Sigmoid colon (tissue), 7 donors: ENCODE results near the gene CNOT1. TPM values are rescaled to one million over a fixed set of nuclear protein-coding genes. Genes with fewer than 3 reads are reported as not detected.

Experiments
- DNase-seq: peaks from one replicate; pipeline ENCODE4 v3.0.0-alpha.2; 2019
- H3K27ac ChIP-seq, 4 donors: fragments of 200-600 bp; sonication (generic); one replicate each; pipeline ENCODE4 v1.5.1; 2016 to 2019; ENCODE audit warnings: mild to moderate bottlenecking in 1 of 4
- H3K27me3 ChIP-seq, 3 donors: fragments of 200-600 bp; sonication (generic); one replicate each; pipeline ENCODE4 v1.5.1; 2019; ENCODE audit warnings: mild to moderate bottlenecking in 1 of 3
- H3K36me3 ChIP-seq, 4 donors: fragments of 200-600 bp; sonication (generic); one replicate each; pipeline ENCODE4 v1.5.1; 2016 to 2019
- H3K4me1 ChIP-seq, 4 donors: fragments of 200-600 bp; sonication (generic); one replicate each; pipeline ENCODE4 v1.5.1; 2017 to 2019
- H3K4me3 ChIP-seq, 4 donors: fragments of 200-600 bp; sonication (generic); one replicate each; pipeline ENCODE4 v1.5.1; 2017 to 2019; ENCODE audit warnings: mild to moderate bottlenecking in 2 of 4, moderate library complexity in 1 of 4
- H3K9me3 ChIP-seq, 4 donors: fragments of 200-600 bp in 3 of 4; sonication (generic) in 3 of 4; one replicate each; pipeline versions ENCODE4 v1.5.1 to v1.6.1; 2013 to 2019
- CTCF ChIP-seq, 4 experiments: fragments of 450-650 bp in 3 of 4; fragments of 200-600 bp in 1 of 4; IDR thresholded peaks; one replicate each; pipeline ENCODE4 v1.5.1; 2016 to 2019; ENCODE audit warnings: antibody characterized with exemption in 4 of 4, mild to moderate bottlenecking in 3 of 4, moderate library complexity in 2 of 4
- EP300 ChIP-seq, 4 donors: sonication (generic); formaldehyde crosslinking; IDR thresholded peaks; one replicate each; pipeline ENCODE4 v1.6.1; 2017; ENCODE audit warnings: antibody characterized with exemption in 4 of 4
- POLR2A ChIP-seq, 2 donors: fragments of 450-650 bp; IDR thresholded peaks; one replicate each; pipeline ENCODE4 v1.6.1; 2016; ENCODE audit warnings: antibody characterized with exemption in 2 of 2, mild to moderate bottlenecking in 2 of 2, moderate library complexity in 2 of 2
- POLR2AphosphoS5 ChIP-seq, 4 donors: sonication (generic); formaldehyde crosslinking; IDR thresholded peaks; one replicate each; pipeline ENCODE4 v1.6.1; 2017; ENCODE audit warnings: antibody characterized with exemption in 4 of 4
- WGBS, 2 donors: extraction: QIAGEN DNeasy Blood & Tissue Kit; methylation state at CpG; one replicate each; pipeline ENCODE4 v1.1.7; 2013; 5-methylcytosine and 5-hydroxymethylcytosine counted together
- intact Hi-C: fragments of 100-400 bp; cut with DNase I; formaldehyde crosslinking; loops from one replicate; pipeline ENCODE4 v1.15.1; 2023
- polyA plus RNA-seq, 3 donors: library from polyadenylated mRNA; stranded (reverse); fragments of 200-250 nt; gene quantifications; one replicate each; pipeline ENCODE4 v1.2.3, GENCODE V29; 2013
- total RNA-seq, 4 donors: library from RNA; depleted of rRNA; stranded (reverse); fragments of >200 nt; gene quantifications; one replicate each; pipeline ENCODE4 v1.1.0, GENCODE V29; 2016
- donor health status: healthy with polysubstance abuse.
- donor health status: Bipolar disorder and iron deficiency.
- donor health status: healthy.

Gene CNOT1
- total and polyA plus RNA-seq, 7 donors, result 61.3 to 112 (median 79.6) TPM

GRCh38 chr16:58519707-58520106 is 109.9 kb downstream of the CNOT1 start:
- no peak for DNase-seq
- Histone ChIP-seq H3K4me3 (no peak overlapping the region), H3K27me3 (no peaks in the 10 kb centered on the region), H3K9me3 (no peaks in the 10 kb centered on the region), H3K27ac (no peak overlapping the region), H3K36me3 (peaks cover 37 to 73% (median 61%) of the 10 kb centered on the region in 4 donors), H3K4me1 (peaks cover 0 to 14% (median 12%) of the 10 kb centered on the region in 4 donors)
- TF ChIP-seq POLR2AphosphoS5 (IDR thresholded peaks at IDR 0.05) (no peak), POLR2A (IDR thresholded peaks at IDR 0.05) (no peak), CTCF (IDR thresholded peaks at IDR 0.05) (no peak), EP300 (IDR thresholded peaks at IDR 0.05) (no peak)
- intact Hi-C loops, result loop anchor here (10.0 kb wide), 3 partner anchors 105 to 785 kb away; partner anchors contain the start of genes CNOT1, GOT2 and KATNB1

- H3K9me3 ChIP-seq, result no peaks in the 10 kb centered on the region
- peaks cover 35 to 66% (median 54%) of the 10 kb centered on the region in 4 donors for H3K36me3 ChIP-seq
- TF ChIP-seq CTCF (IDR thresholded peaks at IDR 0.05), result no peak
- TF ChIP-seq POLR2A (IDR thresholded peaks at IDR 0.05), result no peak
- no peak for TF ChIP-seq POLR2AphosphoS5 (IDR thresholded peaks at IDR 0.05)
- no peak for TF ChIP-seq EP300 (IDR thresholded peaks at IDR 0.05)
- H3K27ac ChIP-seq, result no peak overlapping the region
- intact Hi-C loops, result loop anchor here (10.0 kb wide), 3 partner anchors 106 to 784 kb away; partner anchors contain the start of genes CNOT1, GOT2 and KATNB1
- no peak for DNase-seq
- H3K4me3 ChIP-seq, result no peak overlapping the region
- no peaks in the 10 kb centered on the region for H3K27me3 ChIP-seq
- H3K4me1 ChIP-seq, result peaks cover 0 to 22% (median 19%) of the 10 kb centered on the region in 4 donors
- WGBS, 2 donors, result 84 to 85% methylated on average over 1 of the region's 1 CpG
Measured at GRCh38 chr16:58518980-58519368, 110.7 kb downstream of the CNOT1 start.

- peaks cover 0 to 22% (median 19%) of the 10 kb centered on the region in 4 donors for H3K4me1 ChIP-seq
- H3K9me3 ChIP-seq, result no peaks in the 10 kb centered on the region
- no peak overlapping the region for H3K4me3 ChIP-seq
- H3K27me3 ChIP-seq, result no peaks in the 10 kb centered on the region
- intact Hi-C loops, result loop anchor here (10.0 kb wide), 3 partner anchors 106 to 784 kb away; partner anchors contain the start of genes CNOT1, GOT2 and KATNB1
- no peak overlapping the region for H3K27ac ChIP-seq
- H3K36me3 ChIP-seq, result peaks cover 29 to 59% (median 47%) of the 10 kb centered on the region in 4 donors
- TF ChIP-seq EP300 (IDR thresholded peaks at IDR 0.05) (no peak), POLR2A (IDR thresholded peaks at IDR 0.05) (no peak), CTCF (IDR thresholded peaks at IDR 0.05) (no peak), POLR2AphosphoS5 (IDR thresholded peaks at IDR 0.05) (no peak)
- no peak for DNase-seq
- 57 to 71% methylated on average over 8 of the region's 8 CpGs for WGBS, 2 donors
Measured at GRCh38 chr16:58518083-58518979, 111.3 kb downstream of the CNOT1 start.

GRCh38 chr16:58516768-58517107 is 112.9 kb downstream of the CNOT1 start:
- H3K9me3 ChIP-seq, result no peaks in the 10 kb centered on the region
- TF ChIP-seq POLR2AphosphoS5 (IDR thresholded peaks at IDR 0.05) (no peak), CTCF (IDR thresholded peaks at IDR 0.05) (no peak), POLR2A (IDR thresholded peaks at IDR 0.05) (no peak), EP300 (IDR thresholded peaks at IDR 0.05) (no peak)
- intact Hi-C loops, result loop anchor here (10.0 kb wide), 3 partner anchors 108 to 782 kb away; partner anchors contain the start of genes CNOT1, GOT2 and KATNB1
- peaks cover 16 to 43% (median 35%) of the 10 kb centered on the region in 4 donors for H3K36me3 ChIP-seq
- peaks cover 0 to 27% (median 19%) of the 10 kb centered on the region in 4 donors for H3K4me1 ChIP-seq
- H3K27me3 ChIP-seq, result no peaks in the 10 kb centered on the region
- DNase-seq, result no peak
- peak overlapping the region in 1 of 4 donors; percentile 88 for H3K27ac ChIP-seq
- H3K4me3 ChIP-seq, result no peak overlapping the region
- WGBS, 2 donors, result 80 to 89% methylated on average over 4 of the region's 4 CpGs
